T-helper 1 cell treated with Interleukin-12 subunit alpha and Interleukin-12 subunit beta and Interleukin-4 antibody, amounts not matched to agents 30 ng/mL and 1 ng/mL, for 36 hours (primary cell): Measurements from ENCODE around the gene DGLUCY. TPM values are rescaled to one million over a fixed set of nuclear protein-coding genes. Genes with fewer than 3 reads are reported as not detected.

Experiments
- intact Hi-C: fragments of 100-400 bp; cut with micrococcal nuclease; formaldehyde crosslinking; loops from one replicate; pipeline ENCODE4 v1.15.1; 2024
- total RNA-seq: library from RNA; stranded (reverse); gene quantifications from 2 replicates; pipeline ENCODE4 v1.2.3, GENCODE V29; 2022

DGLUCY gene
- total RNA-seq, 1 donor from 2014 or later = 93.0 TPM

DNA sequence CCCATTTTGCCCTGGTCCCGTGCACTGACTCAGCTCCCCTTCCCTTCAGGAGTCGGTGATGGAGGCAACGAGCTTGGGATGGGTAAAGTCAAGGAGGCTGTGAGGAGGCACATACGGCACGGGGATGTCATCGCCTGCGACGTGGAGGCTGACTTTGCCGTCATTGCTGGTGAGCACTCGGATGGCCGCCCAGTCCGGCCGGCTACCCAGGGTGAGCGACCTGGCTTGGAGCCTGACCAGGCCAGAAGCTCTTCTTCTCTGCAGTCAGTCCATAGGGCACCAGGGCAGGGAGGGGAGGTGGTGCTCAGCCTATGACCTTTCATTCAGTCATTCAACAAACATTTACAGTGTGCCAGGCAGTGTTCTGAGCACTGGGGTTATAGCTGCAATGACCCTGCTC is 90.8 kb downstream of the DGLUCY start:
- intact Hi-C loops = no loop called here

DNA sequence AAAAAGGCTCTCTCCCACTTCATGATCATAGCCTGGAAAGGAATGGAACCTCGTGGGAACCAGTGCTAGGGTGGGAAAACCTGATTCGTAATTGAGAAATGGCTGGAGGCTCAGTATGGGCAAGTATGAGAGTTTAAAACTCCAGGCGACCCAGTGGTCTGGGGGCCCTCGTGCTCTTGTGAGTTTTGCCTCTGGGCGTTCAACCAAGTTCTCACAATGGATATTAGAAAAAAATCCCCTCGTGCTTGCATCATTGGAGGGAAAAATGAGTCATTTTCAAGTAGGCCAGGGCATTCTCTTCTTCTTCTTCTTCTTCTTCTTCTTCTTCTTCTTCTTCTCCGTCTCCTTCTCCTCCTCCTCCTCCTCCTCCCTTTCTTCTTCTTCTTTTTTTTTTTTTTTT is 91.6 kb downstream of the DGLUCY start:
- intact Hi-C loops = no loop called here

DNA sequence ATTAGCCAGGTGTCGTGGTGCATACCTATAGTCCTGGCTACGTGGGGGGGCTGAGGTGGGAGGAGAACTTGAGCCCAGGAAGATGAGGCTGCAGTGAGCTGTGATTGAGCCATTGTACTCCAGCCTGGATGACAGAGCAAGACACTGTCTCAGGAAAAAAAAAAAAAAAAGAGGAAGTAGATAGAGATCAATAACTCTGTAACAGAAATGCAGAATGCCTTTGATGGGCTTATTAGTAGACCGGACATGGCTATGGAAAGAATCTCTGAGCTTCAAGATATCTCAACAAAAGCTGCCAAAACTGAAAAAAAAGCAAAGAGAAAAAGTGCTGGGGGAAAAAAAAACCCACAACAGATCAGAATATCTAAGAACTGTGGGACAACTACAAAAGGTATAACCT is 93.1 kb downstream of the DGLUCY start:
- intact Hi-C loops = no loop called here

DNA sequence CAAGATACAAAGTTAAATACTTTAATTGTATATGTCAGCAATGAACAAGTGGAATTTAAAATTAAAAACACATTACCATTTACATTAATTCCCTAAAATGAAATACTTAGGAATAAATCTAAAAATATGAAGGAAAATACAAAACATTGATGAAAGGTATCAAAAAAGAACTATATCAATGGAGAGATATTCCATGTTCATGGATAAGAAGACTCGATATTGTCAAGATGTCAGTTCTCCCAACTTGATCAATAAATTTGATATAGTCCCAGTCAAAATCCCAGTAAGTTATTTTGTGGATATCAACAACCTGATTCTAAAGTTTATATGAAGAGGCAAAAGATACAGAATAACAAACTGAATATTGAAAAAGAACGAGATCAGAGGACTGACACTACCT is 97.1 kb downstream of the DGLUCY start:
- intact Hi-C loops = no loop called here

DNA sequence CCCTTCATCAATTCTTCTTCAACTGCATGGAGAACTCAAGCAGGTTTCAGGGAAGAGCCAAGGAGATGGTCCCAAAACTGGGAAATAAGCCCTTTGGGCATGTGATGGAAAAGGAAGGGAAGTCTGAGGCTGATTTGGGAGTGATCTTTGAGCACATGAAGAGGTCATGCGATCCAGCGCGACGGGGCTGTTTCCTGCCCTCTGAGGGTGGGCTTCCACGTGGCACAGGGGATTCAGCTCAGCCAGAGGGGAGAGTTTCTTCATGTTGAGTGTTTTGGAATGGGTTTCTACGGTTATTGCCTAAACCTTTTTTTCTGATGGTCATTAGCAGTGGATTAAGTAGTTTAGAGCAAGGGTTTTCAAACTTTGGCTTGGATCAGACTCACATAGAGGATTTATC is 100.4 kb downstream of the DGLUCY start:
- intact Hi-C loops = no loop called here

DNA sequence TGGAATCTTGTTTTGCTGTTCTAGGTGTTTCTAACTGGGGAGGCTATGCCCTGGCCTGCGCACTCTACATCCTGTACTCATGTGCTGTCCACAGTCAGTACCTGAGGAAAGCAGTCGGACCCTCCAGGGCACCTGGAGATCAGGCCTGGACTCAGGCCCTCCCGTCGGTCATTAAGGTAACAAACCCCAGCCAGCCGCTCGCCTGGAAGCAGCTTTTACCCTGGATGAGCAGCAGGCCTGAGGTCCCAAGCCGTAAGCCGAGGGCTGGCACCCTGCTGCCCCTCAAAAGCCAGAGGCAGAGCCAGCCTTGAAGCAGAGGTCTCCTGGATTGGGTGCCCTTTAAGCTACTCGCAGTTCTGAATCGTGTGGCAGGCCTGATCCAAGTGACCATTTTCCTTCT is 101.5 kb downstream of the DGLUCY start:
- intact Hi-C loops = no loop called here

DNA sequence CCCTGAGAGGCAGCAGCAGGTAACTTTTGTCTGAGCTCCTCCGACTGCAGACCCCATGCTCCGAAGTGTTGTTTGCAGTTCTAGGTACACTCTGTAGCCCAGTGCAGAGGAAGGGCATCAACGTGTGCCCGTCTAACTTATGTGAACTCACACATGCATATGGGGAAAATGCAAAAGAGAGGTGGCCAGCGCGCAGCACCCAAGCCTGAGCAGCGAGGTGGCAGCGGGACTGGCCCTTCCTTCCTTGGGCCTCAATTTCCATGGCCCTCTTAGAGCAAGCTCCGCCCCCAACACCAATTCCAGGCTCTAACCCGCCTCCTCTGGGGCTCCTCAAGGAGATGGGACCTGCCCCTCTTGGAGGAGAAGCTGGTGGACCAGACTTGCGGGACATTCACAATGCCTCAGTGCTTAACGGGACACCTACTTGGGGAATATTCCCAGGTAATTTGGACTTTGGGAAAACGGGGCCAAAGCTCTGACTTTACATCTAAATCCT is 102.9 kb downstream of the DGLUCY start:
- intact Hi-C loops = no loop called here

DNA sequence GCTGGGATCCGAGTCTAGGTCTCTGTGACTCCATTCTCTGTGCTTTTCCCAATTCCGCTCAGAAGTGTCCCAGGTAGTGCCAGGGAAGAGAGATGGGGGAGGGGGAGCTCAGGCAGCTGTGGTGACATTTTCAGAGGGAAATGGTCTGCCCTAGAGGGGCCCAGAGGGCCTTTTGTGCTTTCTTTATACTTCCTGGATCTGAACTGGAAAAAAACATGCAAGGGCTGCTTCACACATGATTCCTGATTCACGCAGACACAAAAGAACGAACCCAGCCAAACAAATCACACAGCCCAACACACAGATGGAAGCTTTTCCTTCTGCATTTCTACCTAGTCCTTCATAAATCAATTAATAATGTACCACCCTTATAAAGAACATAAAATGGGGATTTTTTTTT is 104.1 kb downstream of the DGLUCY start:
- intact Hi-C loops = no loop called here

DNA sequence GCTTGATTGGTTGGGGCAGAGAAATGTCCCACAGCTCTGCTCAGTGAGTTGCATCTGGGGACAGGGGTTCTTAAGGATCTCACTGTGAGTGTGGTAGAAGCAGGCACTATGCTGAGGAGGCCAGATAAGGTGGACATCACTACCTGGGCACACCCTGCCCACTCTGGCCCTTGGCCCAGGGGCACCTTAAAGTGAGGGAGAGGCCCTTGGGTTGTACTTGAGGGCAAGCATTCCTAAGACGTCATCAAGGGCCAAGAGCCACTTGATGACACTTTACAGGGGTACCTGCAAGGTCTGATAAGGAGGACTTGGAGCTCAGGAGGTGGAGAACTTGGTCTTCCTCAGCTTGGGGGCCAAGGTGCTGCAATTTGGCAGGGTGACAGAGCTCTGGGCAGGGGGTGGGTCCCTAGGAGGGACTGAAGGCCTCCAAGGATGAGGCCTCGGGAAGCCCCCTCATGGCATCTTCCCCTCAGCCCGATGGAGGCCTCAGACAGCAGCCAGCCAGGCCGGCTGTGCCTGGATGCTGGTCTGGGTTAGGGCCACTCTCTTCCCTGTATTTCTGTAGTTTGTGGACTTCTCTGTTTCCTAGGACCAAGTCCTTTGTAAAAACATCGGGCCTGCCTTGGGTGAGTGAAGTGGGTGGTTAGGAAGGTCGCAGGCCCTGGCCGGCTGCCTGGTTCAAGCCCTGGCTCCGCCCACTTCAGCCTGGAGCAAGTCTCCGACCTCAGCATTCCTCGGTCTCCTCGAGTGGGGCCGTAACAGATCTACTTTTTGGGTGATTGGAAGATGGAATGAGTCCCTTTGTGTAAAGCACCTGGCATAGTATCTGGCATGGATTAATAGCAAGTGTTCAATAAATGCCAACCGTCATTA is 105.9 kb downstream of the DGLUCY start:
- intact Hi-C loops = no loop called here

DNA sequence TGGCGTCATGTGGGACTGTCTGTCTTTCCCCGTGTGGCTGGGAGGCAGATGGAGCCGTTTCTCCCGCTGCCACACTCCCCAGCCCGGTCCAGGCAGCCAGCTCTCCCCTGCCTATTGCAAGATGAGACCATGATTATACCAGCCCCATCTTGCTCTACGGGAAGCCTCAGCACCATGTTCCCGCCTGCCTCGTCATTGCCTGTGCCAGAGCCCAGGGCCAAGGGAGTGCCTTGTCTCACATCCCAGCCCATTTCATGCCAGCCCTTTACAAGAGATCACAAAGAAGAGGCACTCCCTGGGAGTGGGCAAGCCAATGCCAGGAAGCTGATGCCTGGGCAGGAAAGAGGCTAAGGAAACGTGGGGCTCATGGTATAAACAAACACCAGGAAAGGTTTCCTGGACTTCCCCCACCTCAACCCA is 106.7 kb downstream of the DGLUCY start:
- intact Hi-C loops = no loop called here

DNA sequence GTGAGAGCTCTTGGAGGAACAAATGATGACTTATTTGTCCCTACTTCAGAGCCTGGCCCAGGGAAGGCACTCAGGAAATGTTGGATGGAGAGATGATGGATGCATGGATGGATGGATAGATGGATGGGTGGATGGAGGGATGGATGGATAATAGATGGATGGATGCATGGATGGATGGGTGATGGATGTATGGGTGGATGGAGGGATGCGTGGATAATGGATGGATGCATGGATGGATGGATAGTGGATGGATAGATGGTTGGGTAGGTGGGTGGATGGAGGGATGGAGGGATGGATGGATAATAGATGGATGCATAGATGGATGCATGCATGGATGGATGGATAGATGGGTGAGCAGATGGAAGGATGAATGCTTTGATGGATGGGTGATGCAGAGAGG is 107.4 kb downstream of the DGLUCY start:
- intact Hi-C loops = no loop called here

DNA sequence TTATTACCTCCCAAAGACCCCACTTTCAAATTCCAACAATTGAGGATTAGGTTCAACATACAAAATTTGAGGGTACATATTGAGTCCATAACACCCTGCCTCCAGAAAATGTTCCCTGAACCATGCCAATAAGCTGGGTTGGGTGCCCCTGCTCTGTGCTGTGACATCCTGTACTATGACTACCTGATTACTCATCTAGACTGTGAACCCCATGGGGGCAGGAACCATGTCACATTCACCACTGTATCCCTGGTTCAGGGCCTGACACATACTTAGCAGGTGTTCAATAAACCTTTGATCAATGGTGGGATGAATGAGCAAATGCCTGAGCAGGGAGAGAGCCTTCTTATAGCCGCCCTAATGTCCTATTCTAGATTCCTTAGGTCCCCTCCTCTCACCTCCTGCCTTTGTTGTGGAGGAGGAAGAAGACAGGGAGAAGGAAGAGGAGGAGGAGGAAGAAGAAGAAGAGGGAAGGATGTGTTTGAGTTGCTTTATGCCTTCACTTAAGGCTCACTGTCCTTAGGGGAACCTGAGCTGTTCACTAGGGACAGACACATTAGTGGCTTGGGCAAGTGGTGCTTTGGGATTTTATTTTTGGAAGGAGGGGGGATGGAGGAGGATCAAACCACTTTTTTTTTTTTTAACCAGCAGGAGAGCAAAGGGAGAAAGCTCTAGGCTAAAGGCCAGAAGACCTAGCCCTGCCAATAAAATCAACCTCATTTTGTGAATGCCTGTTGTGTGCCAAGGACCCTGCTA is 109.3 kb downstream of the DGLUCY start:
- intact Hi-C loops = no loop called here

DNA sequence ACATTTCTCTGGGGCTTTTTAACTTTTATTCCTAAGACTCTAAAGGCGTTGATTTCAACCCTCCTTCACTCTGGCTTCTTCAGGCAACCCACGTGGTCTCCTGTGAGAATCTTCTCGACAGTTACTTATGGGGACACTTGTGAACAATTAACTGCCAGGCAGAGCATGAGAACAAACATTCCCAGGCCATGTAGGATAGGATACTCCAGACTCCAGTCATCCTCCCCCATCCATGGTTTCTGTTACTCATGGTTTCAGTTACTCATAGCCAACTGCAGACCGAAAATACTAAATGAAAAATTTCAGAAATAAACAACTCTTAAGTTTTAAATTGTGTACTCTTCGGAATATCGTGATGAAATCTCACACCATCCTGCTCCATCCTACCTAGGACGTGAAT is 111.2 kb downstream of the DGLUCY start:
- intact Hi-C loops = loop anchor here (5.0 kb wide), 2 partner anchors 642 to 828 kb away; partner anchors contain the start of genes CALM1 and TC2N

DNA sequence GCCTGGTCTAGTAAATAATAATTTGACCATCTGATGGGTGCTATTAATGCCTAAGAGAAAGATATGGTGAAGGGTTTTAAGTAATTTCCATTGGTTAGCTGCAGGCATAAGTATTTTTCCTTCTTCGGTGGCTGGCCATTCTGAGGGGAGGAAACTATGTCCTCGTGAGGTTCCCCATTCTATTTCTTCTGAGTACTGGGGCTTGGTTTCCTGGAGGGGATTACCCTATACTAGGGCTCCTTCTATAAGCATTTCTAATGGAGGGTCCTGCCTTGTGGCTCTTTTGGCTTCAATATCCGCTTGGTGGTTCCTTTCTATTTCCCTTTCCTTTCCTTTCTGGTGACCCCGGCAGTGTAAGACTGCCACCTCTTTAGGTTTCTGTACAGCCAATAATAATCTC is 112.5 kb downstream of the DGLUCY start:
- intact Hi-C loops = loop anchor here (5.0 kb wide), 2 partner anchors 641 to 829 kb away; partner anchors contain the start of genes CALM1 and TC2N

DNA sequence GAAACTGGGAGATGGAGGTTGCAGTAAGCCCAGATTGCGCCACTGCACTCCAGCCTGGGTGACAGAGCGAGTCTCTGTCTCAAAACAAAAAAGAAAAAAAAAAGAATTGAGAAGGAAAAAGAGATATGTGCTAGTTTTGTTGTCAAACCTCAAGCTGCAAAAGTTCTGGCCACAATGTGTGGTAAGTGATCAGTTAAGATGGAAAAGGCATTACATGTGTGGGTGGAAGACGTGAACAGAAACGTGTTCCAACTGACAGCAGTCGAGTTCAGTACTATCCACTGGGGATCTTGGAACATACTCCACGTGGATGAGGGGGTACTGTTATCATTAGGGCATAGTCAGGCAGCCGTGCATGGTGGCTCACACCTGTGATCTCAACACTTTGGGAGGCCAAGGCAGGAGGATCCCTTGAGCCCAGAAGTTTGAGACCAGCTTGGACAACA is 113.3 kb downstream of the DGLUCY start:
- intact Hi-C loops = loop anchor here (5.0 kb wide), 2 partner anchors 640 to 830 kb away; partner anchors contain the start of genes CALM1 and TC2N

DNA sequence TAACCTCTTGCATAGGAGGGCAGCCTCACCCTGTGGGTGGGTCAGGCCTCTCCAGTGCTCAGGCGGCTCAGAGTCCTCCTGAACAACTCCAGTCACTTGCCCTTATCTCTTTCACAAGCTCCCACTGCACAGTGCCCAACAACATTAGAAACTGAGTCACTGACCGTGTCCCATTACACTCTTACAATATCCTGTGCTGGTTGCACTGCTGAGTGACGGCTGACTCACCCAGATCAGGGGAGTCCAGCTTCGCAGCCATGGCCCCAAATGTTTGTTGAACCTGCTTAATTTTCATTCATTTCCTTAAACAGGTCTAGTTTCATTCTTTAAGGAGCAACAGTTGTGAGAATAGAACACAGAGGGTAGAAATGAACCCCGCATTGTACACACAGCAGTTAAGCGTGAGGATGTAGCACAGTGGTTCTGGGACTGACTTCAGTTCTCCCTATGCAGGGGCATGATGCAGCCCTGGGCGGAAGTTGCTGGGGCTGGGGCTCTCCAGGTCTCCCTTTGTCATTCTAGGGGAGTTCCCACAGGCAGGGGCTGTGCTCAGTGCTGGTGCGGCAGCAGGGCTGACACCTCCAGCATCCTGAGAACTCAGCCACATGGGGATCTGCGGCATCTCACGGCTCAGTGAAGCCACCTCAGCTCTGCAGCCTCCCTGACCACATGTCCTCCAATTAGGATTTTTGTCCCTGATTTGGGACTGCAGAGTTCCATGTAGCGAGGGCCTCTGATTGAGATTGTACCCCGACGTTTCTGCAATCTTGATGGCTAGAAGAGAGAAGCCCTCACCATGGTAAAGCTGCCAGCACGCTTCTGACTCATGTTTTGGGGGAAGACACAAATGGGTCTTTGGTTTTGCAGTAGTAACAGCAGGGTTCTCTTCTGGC is 114.5 kb downstream of the DGLUCY start:
- intact Hi-C loops = loop anchor here (1.0 to 5.0 kb wide), 13 partner anchors 15 to 831 kb away; partner anchors contain the start of genes CALM1, CCDC88C, DGLUCY and TC2N

DNA sequence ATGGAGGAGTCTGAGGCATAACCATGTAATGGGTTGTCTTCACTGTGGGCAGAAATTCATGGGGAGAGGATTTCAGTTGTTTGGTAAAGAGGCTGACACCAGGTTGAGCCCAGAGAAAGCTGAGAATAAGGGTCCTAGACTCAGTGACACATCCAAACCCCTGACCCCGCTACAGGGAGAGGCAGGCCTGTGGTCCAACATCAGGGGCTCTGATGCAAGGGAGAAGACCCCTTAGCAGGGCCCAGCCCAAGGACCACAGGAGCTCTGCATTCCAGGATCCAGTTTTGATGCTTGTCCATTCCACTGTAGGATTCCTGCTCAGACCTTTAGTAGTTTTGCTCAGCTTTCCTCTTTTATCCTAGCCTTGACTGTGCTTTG is 115.1 kb downstream of the DGLUCY start:
- intact Hi-C loops = loop anchor here (2.0 to 5.0 kb wide), 6 partner anchors 150 to 832 kb away; partner anchors contain the start of genes CALM1, CCDC88C and TC2N

DNA sequence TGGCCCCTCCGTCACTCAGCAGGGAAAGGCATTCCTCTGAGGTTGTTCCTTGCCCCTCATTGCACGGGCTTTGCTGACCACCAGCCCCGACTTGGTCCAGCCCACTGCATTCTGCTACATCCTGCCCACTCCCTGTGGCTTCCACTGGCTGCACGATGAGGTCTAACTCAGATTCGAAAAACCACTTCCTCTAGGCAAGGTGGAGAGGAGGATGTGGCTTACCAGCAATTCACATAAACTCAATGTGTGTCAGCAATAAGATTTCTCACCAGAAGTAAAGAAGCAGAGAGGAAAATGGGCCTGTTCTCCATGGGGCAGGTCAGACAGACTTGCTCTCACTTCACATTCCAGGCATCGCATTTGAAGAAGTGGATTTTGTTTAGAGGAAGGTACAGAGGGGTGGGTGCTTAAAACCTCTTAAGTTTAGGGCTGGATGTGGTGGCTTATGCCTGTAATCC is 115.9 kb downstream of the DGLUCY start:
- intact Hi-C loops = loop anchor here (2.0 to 5.0 kb wide), 6 partner anchors 151 to 832 kb away; partner anchors contain the start of genes CALM1, CCDC88C and TC2N

DNA sequence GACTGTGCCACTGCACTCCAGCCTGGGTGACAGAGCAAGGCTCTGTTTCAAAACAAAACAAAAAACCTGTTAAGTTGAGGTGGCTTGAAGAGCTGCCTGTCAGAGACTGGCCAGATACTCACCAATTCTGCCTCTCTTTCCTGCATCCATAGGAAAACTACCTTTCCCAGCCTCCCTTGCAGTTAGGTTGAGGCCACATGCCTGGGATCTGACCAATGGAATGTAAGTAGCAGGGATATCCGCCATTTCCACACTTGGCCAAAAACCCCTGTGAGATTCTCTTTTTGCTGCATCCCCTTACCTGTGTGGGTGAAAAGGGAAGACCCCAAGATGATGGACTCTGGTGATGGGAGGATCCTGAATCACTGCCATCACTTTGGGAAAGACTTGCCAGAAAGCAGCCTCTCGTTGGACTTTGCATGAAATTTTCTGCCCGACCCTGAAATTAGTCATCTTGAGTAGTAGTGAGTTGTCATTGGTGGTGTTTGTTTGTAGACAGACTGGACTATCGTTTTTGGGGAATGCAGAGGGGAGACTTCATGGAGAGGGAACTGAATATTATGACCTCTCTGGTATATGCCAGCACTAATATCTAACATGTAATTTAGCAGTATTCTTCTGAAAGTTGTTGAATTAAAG is 116.6 kb downstream of the DGLUCY start:
- intact Hi-C loops = no loop called here

DNA sequence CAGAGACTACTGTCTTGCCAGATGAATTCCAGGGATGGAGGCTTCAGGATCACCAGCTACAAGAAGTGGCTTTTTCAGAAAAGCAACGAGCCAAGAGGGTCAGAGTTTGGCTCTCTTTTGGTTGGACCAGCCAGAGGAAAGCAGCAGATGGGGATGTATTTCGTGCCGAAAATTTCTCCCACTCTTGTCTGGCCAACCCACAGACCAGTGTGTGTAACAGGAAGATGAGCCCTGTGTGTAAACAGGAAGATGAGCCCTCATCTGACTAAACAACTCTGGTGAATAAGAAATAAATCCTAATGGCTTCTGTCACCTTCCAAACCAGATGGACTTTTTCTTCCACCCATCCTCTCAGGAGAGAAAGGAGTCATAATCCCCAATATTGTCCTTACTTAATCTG is 117.6 kb downstream of the DGLUCY start:
- intact Hi-C loops = no loop called here
